ENCODE data around the gene NRG2.

Gene NRG2

GRCh38 chr5:139841549-139841948, 201.6 kb downstream of the NRG2 start:
- Histone ChIP-seq H3K27me3 (ENCODE audit: control insufficient read depth, insufficient read depth, low read length) (peaks cover 14% of the 10 kb centered on the region), H3K9ac (ENCODE audit: low read length) (no peak overlapping the region), H3K36me3 (ENCODE audit: control insufficient read depth, insufficient read depth, low read length) (no peaks in the 10 kb centered on the region), H3K4me3 (ENCODE audit: low read length) (no peak overlapping the region), H3K9me3 (ENCODE audit: control insufficient read depth, low read length) (no peaks in the 10 kb centered on the region), H3K4me1 (ENCODE audit: control insufficient read depth, insufficient read depth, low read length) (no peaks in the 10 kb centered on the region)

GRCh38 chr5:139839918-139840317, 203.2 kb downstream of the NRG2 start:
- no peaks in the 10 kb centered on the region for H3K4me1 ChIP-seq (ENCODE audit: control insufficient read depth, insufficient read depth, low read length)
- H3K36me3 ChIP-seq (ENCODE audit: control insufficient read depth, insufficient read depth, low read length) = no peaks in the 10 kb centered on the region
- H3K27me3 ChIP-seq (ENCODE audit: control insufficient read depth, insufficient read depth, low read length) = peaks cover 4% of the 10 kb centered on the region
- H3K9ac ChIP-seq (ENCODE audit: low read length) = no peak overlapping the region
- H3K9me3 ChIP-seq (ENCODE audit: control insufficient read depth, low read length) = no peaks in the 10 kb centered on the region
- H3K4me3 ChIP-seq (ENCODE audit: low read length) = no peak overlapping the region

- Histone ChIP-seq H3K4me1 (ENCODE audit: control insufficient read depth, insufficient read depth, low read length) (no peaks in the 10 kb centered on the region), H3K9ac (ENCODE audit: low read length) (no peak overlapping the region), H3K36me3 (ENCODE audit: control insufficient read depth, insufficient read depth, low read length) (no peaks in the 10 kb centered on the region), H3K27me3 (ENCODE audit: control insufficient read depth, insufficient read depth, low read length) (no peaks in the 10 kb centered on the region), H3K9me3 (ENCODE audit: control insufficient read depth, low read length) (no peaks in the 10 kb centered on the region), H3K4me3 (ENCODE audit: low read length) (no peak overlapping the region)
Measured at GRCh38 chr5:139839232-139839815, 203.8 kb downstream of the NRG2 start.

GRCh38 chr5:139838381-139839197, 204.5 kb downstream of the NRG2 start:
- H3K27me3 ChIP-seq (ENCODE audit: control insufficient read depth, insufficient read depth, low read length) = no peaks in the 10 kb centered on the region
- H3K9me3 ChIP-seq (ENCODE audit: control insufficient read depth, low read length) = no peaks in the 10 kb centered on the region

GRCh38 chr5:139837711-139838380, 205.3 kb downstream of the NRG2 start:
- H3K36me3 ChIP-seq (ENCODE audit: control insufficient read depth, insufficient read depth, low read length) = no peaks in the 10 kb centered on the region
- no peak overlapping the region for H3K9ac ChIP-seq (ENCODE audit: low read length)

More at GRCh38 chr5:139838381-139839197, 204.5 kb downstream of the NRG2 start:
- Histone ChIP-seq H3K4me3 (ENCODE audit: low read length) (no peak overlapping the region), H3K9ac (ENCODE audit: low read length) (no peak overlapping the region), H3K4me1 (ENCODE audit: control insufficient read depth, insufficient read depth, low read length) (no peaks in the 10 kb centered on the region), H3K36me3 (ENCODE audit: control insufficient read depth, insufficient read depth, low read length) (no peaks in the 10 kb centered on the region)

GRCh38 chr5:139836469-139837208, 206.5 kb downstream of the NRG2 start:
- Histone ChIP-seq H3K27me3 (ENCODE audit: control insufficient read depth, insufficient read depth, low read length) (peaks cover 9% of the 10 kb centered on the region), H3K9ac (ENCODE audit: low read length) (no peak overlapping the region), H3K9me3 (ENCODE audit: control insufficient read depth, low read length) (no peaks in the 10 kb centered on the region), H3K36me3 (ENCODE audit: control insufficient read depth, insufficient read depth, low read length) (no peaks in the 10 kb centered on the region), H3K4me3 (ENCODE audit: low read length) (no peak overlapping the region), H3K4me1 (ENCODE audit: control insufficient read depth, insufficient read depth, low read length) (no peaks in the 10 kb centered on the region)

More at GRCh38 chr5:139837711-139838380, 205.3 kb downstream of the NRG2 start:
- Histone ChIP-seq H3K9me3 (ENCODE audit: control insufficient read depth, low read length) (no peaks in the 10 kb centered on the region), H3K27me3 (ENCODE audit: control insufficient read depth, insufficient read depth, low read length) (peaks cover 3% of the 10 kb centered on the region), H3K4me1 (ENCODE audit: control insufficient read depth, insufficient read depth, low read length) (no peaks in the 10 kb centered on the region), H3K4me3 (ENCODE audit: low read length) (no peak overlapping the region)

- Histone ChIP-seq H3K4me1 (ENCODE audit: control insufficient read depth, insufficient read depth, low read length) (no peaks in the 10 kb centered on the region), H3K4me3 (ENCODE audit: low read length) (no peak overlapping the region), H3K27me3 (ENCODE audit: control insufficient read depth, insufficient read depth, low read length) (peaks cover 9% of the 10 kb centered on the region), H3K9ac (ENCODE audit: low read length) (no peak overlapping the region), H3K9me3 (ENCODE audit: control insufficient read depth, low read length) (no peaks in the 10 kb centered on the region), H3K36me3 (ENCODE audit: control insufficient read depth, insufficient read depth, low read length) (no peaks in the 10 kb centered on the region)
Measured at GRCh38 chr5:139835656-139836055, 207.4 kb downstream of the NRG2 start.

GRCh38 chr5:139833525-139833924, 209.6 kb downstream of the NRG2 start:
- no peaks in the 10 kb centered on the region for H3K4me1 ChIP-seq (ENCODE audit: control insufficient read depth, insufficient read depth, low read length)
- no peaks in the 10 kb centered on the region for H3K36me3 ChIP-seq (ENCODE audit: control insufficient read depth, insufficient read depth, low read length)
- H3K27me3 ChIP-seq (ENCODE audit: control insufficient read depth, insufficient read depth, low read length) = peaks cover 9% of the 10 kb centered on the region
- H3K4me3 ChIP-seq (ENCODE audit: low read length) = no peak overlapping the region
- H3K9me3 ChIP-seq (ENCODE audit: control insufficient read depth, low read length) = no peaks in the 10 kb centered on the region
- no peak overlapping the region for H3K9ac ChIP-seq (ENCODE audit: low read length)

- Histone ChIP-seq H3K27me3 (ENCODE audit: control insufficient read depth, insufficient read depth, low read length) (peaks cover 9% of the 10 kb centered on the region), H3K4me3 (ENCODE audit: low read length) (no peak overlapping the region), H3K4me1 (ENCODE audit: control insufficient read depth, insufficient read depth, low read length) (no peaks in the 10 kb centered on the region), H3K36me3 (ENCODE audit: control insufficient read depth, insufficient read depth, low read length) (no peaks in the 10 kb centered on the region), H3K9ac (ENCODE audit: low read length) (no peak overlapping the region), H3K9me3 (ENCODE audit: control insufficient read depth, low read length) (no peaks in the 10 kb centered on the region)
Measured at GRCh38 chr5:139831624-139832023, 211.5 kb downstream of the NRG2 start.

GRCh38 chr5:139829471-139829870, 213.6 kb downstream of the NRG2 start:
- Histone ChIP-seq H3K9ac (ENCODE audit: low read length) (no peak overlapping the region), H3K9me3 (ENCODE audit: control insufficient read depth, low read length) (no peaks in the 10 kb centered on the region), H3K4me1 (ENCODE audit: control insufficient read depth, insufficient read depth, low read length) (no peaks in the 10 kb centered on the region), H3K36me3 (ENCODE audit: control insufficient read depth, insufficient read depth, low read length) (no peaks in the 10 kb centered on the region), H3K4me3 (ENCODE audit: low read length) (no peak overlapping the region), H3K27me3 (ENCODE audit: control insufficient read depth, insufficient read depth, low read length) (peaks cover 9% of the 10 kb centered on the region)

- Histone ChIP-seq H3K9ac (ENCODE audit: low read length) (no peak overlapping the region), H3K4me3 (ENCODE audit: low read length) (no peak overlapping the region), H3K4me1 (ENCODE audit: control insufficient read depth, insufficient read depth, low read length) (no peaks in the 10 kb centered on the region), H3K27me3 (ENCODE audit: control insufficient read depth, insufficient read depth, low read length) (peaks cover 9% of the 10 kb centered on the region), H3K36me3 (ENCODE audit: control insufficient read depth, insufficient read depth, low read length) (no peaks in the 10 kb centered on the region), H3K9me3 (ENCODE audit: control insufficient read depth, low read length) (no peaks in the 10 kb centered on the region)
Measured at GRCh38 chr5:139828207-139828895, 214.7 kb downstream of the NRG2 start.

Measured in mucosa of stomach (tissue), 1 donor.